ENCODE results near the gene SLFN12L.
"Not testable (repeated sequence)": the region's sequence is repeated elsewhere in the genome, so short reads cannot be mapped to it uniquely, and the experiment has no call there.

Gene SLFN12L

DNA sequence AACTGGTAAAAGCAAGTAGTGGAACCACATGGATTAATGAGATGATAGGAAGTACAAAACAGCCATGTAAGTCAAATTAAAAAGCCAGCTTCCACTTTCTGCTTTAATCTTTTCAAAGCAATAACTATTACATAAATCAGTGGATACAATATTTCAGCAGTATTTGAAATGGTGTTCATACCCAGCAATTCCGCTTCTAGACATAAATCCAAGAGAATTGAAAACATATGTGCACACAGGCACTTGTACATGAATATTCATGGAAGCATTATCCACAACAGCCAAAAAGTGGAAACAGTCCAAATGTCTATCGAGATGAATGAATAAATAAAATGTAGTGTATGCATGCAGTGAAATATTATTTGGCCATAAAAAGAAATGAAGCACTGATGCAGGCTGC, 27.4 kb downstream of the SLFN12L start:
- TF ChIP-seq, protein P1, sequence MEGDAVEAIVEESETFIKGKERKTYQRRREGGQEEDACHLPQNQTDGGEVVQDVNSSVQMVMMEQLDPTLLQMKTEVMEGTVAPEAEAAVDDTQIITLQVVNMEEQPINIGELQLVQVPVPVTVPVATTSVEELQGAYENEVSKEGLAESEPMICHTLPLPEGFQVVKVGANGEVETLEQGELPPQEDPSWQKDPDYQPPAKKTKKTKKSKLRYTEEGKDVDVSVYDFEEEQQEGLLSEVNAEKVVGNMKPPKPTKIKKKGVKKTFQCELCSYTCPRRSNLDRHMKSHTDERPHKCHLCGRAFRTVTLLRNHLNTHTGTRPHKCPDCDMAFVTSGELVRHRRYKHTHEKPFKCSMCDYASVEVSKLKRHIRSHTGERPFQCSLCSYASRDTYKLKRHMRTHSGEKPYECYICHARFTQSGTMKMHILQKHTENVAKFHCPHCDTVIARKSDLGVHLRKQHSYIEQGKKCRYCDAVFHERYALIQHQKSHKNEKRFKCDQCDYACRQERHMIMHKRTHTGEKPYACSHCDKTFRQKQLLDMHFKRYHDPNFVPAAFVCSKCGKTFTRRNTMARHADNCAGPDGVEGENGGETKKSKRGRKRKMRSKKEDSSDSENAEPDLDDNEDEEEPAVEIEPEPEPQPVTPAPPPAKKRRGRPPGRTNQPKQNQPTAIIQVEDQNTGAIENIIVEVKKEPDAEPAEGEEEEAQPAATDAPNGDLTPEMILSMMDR (IDR thresholded peaks at IDR 0.05): no peak
- Histone ChIP-seq H3K36me3 (ENCODE audit: control insufficient read depth, insufficient read depth, low read length) (no peaks in the 10 kb centered on the region), H3K27ac (no peak overlapping the region), H3K4me2 (ENCODE audit: low read length) (no peak overlapping the region), H3K79me2 (no peaks in the 10 kb centered on the region), H3K27me3 (ENCODE audit: control insufficient read depth, insufficient read depth, low read length) (no peaks in the 10 kb centered on the region), H2AFZ (no peak overlapping the region), H3K4me3 (ENCODE audit: low read depth, low read length) (no peak overlapping the region), H3K9me3 (ENCODE audit: control insufficient read depth, low read length) (no peaks in the 10 kb centered on the region), H3K4me1 (no peaks in the 10 kb centered on the region), H3K9ac (no peak overlapping the region)

GRCh38 chr17:35507714-35508113, 29.8 kb downstream of the SLFN12L start:
- not testable (repeated sequence) for H3K36me3 ChIP-seq (ENCODE audit: control insufficient read depth, insufficient read depth, low read length); H2AFZ ChIP-seq; H3K4me3 ChIP-seq (ENCODE audit: low read depth, low read length)

DNA sequence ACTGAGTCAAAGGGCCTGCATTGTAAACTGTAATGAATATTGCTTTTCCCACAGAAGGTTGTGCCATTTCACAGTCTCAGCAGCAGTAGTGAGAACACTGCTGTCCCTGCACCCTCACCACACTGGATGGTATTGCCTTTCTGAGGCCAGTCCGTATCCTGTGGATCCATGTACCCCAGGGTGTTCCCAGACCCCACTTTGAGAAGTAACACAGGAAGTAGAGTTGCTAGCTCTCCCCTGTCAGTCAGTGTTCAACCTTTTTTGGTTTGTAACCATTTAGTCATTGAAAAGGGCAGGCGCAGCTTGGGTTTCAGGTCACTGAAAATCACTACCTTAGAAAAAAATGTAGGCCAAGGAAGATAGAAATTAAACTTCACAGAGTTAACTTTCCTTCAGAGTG, 37.9 kb downstream of the SLFN12L start:
- H3K9me3 ChIP-seq (ENCODE audit: control insufficient read depth, low read length): no peaks in the 10 kb centered on the region
- no peak overlapping the region for H3K9ac ChIP-seq
- H3K27me3 ChIP-seq (ENCODE audit: control insufficient read depth, insufficient read depth, low read length): peaks cover 10% of the 10 kb centered on the region
- no peak overlapping the region for H2AFZ ChIP-seq
- H3K4me3 ChIP-seq (ENCODE audit: low read depth, low read length): no peak overlapping the region
- no peaks in the 10 kb centered on the region for H3K36me3 ChIP-seq (ENCODE audit: control insufficient read depth, insufficient read depth, low read length)
- H3K79me2 ChIP-seq: no peaks in the 10 kb centered on the region
- no peak overlapping the region for H3K27ac ChIP-seq
- H3K4me2 ChIP-seq (ENCODE audit: low read length): no peak overlapping the region
- no peaks in the 10 kb centered on the region for H3K4me1 ChIP-seq
- TF ChIP-seq, protein P1 (IDR thresholded peaks at IDR 0.05): no peak

More at GRCh38 chr17:35507714-35508113, 29.8 kb downstream of the SLFN12L start:
- H3K27me3 ChIP-seq (ENCODE audit: control insufficient read depth, insufficient read depth, low read length); H3K4me1 ChIP-seq; H3K9ac ChIP-seq; H3K9me3 ChIP-seq (ENCODE audit: control insufficient read depth, low read length); H3K4me2 ChIP-seq (ENCODE audit: low read length); H3K27ac ChIP-seq; H3K79me2 ChIP-seq: not testable (repeated sequence)

- no peak overlapping the region for H2AFZ ChIP-seq
- H3K9me3 ChIP-seq (ENCODE audit: control insufficient read depth, low read length): no peaks in the 10 kb centered on the region
- no peaks in the 10 kb centered on the region for H3K36me3 ChIP-seq (ENCODE audit: control insufficient read depth, insufficient read depth, low read length)
- H3K4me3 ChIP-seq (ENCODE audit: low read depth, low read length): no peak overlapping the region
- peaks cover 13% of the 10 kb centered on the region for H3K27me3 ChIP-seq (ENCODE audit: control insufficient read depth, insufficient read depth, low read length)
- H3K79me2 ChIP-seq: no peaks in the 10 kb centered on the region
- H3K4me1 ChIP-seq: no peaks in the 10 kb centered on the region
- H3K4me2 ChIP-seq (ENCODE audit: low read length): no peak overlapping the region
- H3K9ac ChIP-seq: no peak overlapping the region
- TF ChIP-seq, protein P1 (IDR thresholded peaks at IDR 0.05): no peak
- no peak overlapping the region for H3K27ac ChIP-seq
Measured at GRCh38 chr17:35498448-35499178, 38.9 kb downstream of the SLFN12L start.

GRCh38 chr17:35496451-35497290, 40.8 kb downstream of the SLFN12L start:
- Histone ChIP-seq H3K36me3 (ENCODE audit: control insufficient read depth, insufficient read depth, low read length) (no peaks in the 10 kb centered on the region), H3K27ac (no peak overlapping the region), H3K4me2 (ENCODE audit: low read length) (no peak overlapping the region), H3K79me2 (no peaks in the 10 kb centered on the region), H3K27me3 (ENCODE audit: control insufficient read depth, insufficient read depth, low read length) (peaks cover 13% of the 10 kb centered on the region), H3K9ac (no peak overlapping the region), H2AFZ (no peak overlapping the region), H3K9me3 (ENCODE audit: control insufficient read depth, low read length) (no peaks in the 10 kb centered on the region), H3K4me1 (no peaks in the 10 kb centered on the region), H3K4me3 (ENCODE audit: low read depth, low read length) (no peak overlapping the region)
- TF ChIP-seq, protein P1 (IDR thresholded peaks at IDR 0.05): no peak
